GM18526 (cell line): Measurements from ENCODE around the gene RAB6A.

Experiments used
- POLR2A ChIP-seq: IDR thresholded peaks from 3 replicates; pipeline ENCODE4 v1.6.1; 2011; ENCODE audit not compliant: insufficient read length; ENCODE audit errors: extremely low read depth

Gene RAB6A

DNA sequence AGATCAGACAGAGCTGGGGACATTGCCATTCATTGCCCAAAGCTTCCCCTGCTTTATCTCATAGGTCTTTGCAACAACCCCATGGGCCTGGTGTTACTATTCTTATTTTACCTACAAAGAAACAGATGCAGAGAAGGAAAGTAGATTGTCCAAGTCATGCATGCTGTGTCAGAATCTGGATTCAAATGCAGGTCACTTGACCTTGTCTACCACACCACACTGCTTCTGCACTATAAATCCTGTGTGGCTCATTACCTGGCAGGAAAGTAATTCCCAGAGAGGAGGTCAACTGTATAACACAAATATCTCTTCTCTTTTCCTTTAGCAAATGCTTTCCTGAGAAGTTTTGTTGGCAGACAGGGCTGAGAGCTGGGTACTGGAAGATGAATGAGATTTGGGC is 96.0 kb downstream of the RAB6A start:
- TF ChIP-seq POLR2A: no peak

DNA sequence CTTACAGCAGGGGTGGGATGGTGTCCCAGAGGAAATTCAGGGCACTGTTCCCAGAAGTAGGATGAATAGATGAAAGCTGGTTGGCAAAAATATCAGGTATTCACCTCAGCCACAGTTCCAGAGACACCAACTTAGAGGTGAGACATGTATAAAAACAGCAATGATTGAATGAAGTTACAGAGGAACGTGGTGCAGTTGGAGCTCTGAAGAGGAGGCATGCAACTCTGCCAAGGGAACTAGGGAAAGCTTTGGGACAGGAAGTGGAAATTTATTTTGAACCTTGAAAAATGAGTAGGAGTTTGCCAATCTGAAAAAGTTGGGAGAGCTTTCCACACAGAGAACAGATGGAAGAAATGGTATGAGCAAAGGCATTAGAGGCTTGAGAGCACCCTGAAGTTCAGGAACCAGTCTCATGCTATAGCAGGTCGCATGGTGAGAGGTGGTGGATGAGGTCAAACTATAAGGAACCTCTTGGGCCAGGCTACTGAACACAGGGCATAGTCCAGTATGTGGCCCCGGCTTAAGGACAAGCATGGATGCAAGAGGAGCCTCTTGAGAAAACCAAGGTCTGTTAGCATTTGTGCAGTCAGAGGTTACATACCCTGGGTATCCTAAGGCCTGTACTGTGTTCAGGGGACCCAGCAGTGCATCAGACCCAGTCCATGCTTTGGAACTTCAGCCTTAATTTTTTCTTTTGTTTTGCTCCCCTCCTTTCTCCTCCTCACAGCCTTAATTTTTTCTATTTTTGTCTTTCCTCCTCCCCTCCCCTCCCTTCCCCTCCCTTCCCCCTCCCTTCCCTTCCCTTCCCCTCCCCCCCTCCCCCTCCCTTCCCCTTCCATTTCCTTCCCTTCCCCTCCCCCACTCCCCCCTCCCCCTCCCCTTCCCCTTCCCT is 97.0 kb downstream of the RAB6A start:
- no peak for TF ChIP-seq POLR2A

- TF ChIP-seq POLR2A: no peak
Observed at GRCh38 chr11:73662445-73663157, 98.3 kb downstream of the RAB6A start.

DNA sequence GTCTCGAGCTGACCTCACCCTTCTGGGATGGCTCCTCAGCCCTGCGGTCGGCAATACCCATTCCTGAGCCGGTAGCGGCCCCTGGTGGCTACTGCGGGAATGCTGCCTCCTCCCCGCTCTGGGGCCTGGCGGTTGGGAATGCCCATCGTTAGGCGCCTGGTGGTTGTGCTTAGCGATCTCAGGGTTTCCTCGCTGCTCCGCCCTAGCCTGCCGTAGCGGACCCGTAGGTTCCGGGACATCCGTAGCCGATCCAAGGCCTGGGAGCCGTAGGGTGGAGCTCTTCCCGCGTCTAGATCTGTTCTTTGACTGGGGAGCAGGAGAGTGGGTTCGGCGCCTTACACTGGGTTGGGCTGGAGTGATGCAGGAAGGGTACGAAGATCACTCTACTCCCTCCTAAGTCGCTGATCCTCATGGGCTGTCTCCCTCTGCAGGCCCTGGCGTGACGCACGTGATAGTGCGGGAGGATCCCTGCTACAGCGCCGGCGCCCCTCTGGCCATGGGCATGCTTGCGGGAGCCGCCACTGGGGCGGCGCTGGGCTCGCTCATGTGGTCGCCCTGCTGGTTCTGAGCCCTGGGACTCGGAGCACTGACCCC is 99.7 kb downstream of the RAB6A start:
- TF ChIP-seq POLR2A: no peak

- no peak for TF ChIP-seq POLR2A
Observed at GRCh38 chr11:73660497-73661034, 100.3 kb downstream of the RAB6A start.

DNA sequence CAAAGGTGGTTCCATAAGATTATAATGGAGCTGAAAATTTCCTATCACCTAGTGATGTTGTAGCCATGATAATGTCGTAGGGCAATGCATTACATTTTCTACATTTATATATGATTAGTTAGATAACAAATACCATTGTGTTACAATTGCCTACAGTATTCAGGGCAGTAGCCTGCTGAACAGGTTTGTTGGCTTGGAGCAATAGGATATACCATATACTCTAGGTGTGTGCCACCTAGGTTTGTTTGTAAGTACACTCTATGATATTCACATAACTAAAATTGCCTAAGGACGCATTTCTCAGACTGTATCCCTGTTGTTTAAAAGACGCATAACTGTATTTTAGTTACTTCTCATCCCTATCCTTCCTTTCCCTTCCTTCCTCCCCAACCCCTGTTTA is 100.9 kb downstream of the RAB6A start:
- TF ChIP-seq POLR2A: no peak

DNA sequence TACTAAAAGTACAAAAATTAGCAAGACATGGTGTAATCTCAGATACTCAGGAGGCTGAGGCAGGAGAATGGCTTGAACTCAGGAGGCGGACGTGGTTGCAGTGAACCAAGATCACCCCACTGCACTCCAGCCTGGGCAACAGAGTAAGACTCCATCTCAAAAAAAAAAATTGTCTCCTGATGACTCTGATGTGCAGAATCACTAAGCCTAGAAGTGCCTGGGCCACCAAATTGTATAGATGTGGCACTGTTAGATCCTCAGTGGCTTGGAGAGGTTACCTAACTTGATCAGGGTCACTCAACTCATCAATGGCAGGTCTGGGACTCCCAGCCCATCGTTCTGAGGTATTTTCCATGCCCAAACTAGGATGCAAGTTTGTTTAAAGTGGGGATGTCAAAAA is 103.9 kb downstream of the RAB6A start:
- no peak for TF ChIP-seq POLR2A

DNA sequence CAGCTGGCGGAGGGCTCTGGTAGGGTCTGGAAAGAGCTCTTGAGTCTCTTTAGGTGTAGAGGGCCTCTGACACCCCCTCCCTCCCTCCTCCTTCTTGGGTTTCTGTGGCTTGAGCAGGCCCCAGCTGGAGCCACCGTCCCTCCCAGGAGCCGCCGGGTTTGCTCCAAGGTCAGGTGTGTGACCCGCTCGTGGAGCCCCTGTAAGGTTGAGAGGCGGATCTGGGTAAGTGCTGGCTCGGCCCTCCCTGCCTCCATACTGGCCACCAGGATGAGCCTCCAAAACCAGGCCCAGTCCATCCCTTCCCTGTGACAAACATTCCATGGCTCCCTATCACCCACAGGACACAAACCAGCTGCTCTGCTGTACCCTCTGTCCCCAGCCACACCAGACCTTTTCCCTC is 105.2 kb downstream of the RAB6A start:
- no peak for TF ChIP-seq POLR2A

- TF ChIP-seq POLR2A: no peak
Observed at GRCh38 chr11:73654482-73655021, 106.3 kb downstream of the RAB6A start.

DNA sequence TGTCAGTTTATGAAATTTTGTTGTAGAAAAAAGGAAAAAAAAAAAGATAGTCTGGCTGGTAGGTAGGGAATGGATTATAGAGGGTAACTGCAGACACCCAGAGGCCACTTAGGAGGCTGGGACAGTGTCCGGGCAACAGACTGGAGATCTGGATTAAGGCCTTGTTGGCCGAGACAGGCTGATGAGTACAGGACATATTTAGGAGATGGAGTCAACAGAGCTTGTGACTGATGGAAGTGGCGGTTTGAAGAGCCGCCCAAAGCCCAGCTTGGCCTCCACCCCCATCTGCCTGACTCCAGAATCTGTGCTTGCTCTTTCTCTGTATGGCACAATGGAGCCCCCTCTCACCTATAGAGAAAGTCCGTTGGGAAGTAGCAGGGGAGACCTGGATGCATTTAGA is 106.9 kb downstream of the RAB6A start:
- TF ChIP-seq POLR2A: no peak

GRCh38 chr11:73652856-73653559 is 107.9 kb downstream of the RAB6A start:
- TF ChIP-seq POLR2A: no peak

- no peak for TF ChIP-seq POLR2A
Observed at GRCh38 chr11:73652046-73652730, 108.7 kb downstream of the RAB6A start.

- no peak for TF ChIP-seq POLR2A
Observed at GRCh38 chr11:73651661-73652045, 109.2 kb downstream of the RAB6A start.

GRCh38 chr11:73651252-73651651 is 109.6 kb downstream of the RAB6A start:
- TF ChIP-seq POLR2A: no peak
